ENCODE results near the gene HAPLN1.

HAPLN1 gene

GRCh38 chr5:83715236-83716065 lies 5.2 kb downstream of the HAPLN1 start:
- no peak overlapping the region for H3K4me3 ChIP-seq (ENCODE audit: low read length, poor library complexity, severe bottlenecking)
- no peaks in the 10 kb centered on the region for H4K20me1 ChIP-seq (ENCODE audit: insufficient read depth, low read length, poor library complexity, severe bottlenecking)
- TF ChIP-seq CTCF (conservative IDR thresholded peaks at IDR 0.05; ENCODE audit: low read length) (no peak), EZH2phosphoT487 (IDR thresholded peaks at IDR 0.05; ENCODE audit: borderline replicate concordance) (no peak)
- no peaks in the 10 kb centered on the region for H3F3A ChIP-seq (ENCODE audit: low read depth)
- no peaks in the 10 kb centered on the region for H3K9me3 ChIP-seq (ENCODE audit: insufficient read depth, low read depth, low read length)
- H3K9me2 ChIP-seq (replicated peaks; ENCODE audit: low read depth, low read length): no peaks in the 10 kb centered on the region
- no peaks in the 10 kb centered on the region for H3K4me1 ChIP-seq (ENCODE audit: insufficient read depth, low read length, poor library complexity, severe bottlenecking)
- no peak overlapping the region for H3K4me2 ChIP-seq (ENCODE audit: low read depth, low read length, poor library complexity, severe bottlenecking)
- H3K79me2 ChIP-seq (ENCODE audit: insufficient read depth, low read length): no peaks in the 10 kb centered on the region
- no peaks in the 10 kb centered on the region for H3K27me3 ChIP-seq (ENCODE audit: insufficient read depth, low read length, poor library complexity, severe bottlenecking)
- no peak overlapping the region for H2AFZ ChIP-seq (ENCODE audit: low read length)
- no peaks in the 10 kb centered on the region for H3K36me3 ChIP-seq (ENCODE audit: insufficient read depth, low read length)
- H3K9ac ChIP-seq (ENCODE audit: low read depth, low read length, poor library complexity, severe bottlenecking): no peak overlapping the region

GRCh38 chr5:83714810-83715209 lies 5.8 kb downstream of the HAPLN1 start:
- H3K4me1 ChIP-seq (ENCODE audit: insufficient read depth, low read length, poor library complexity, severe bottlenecking): no peaks in the 10 kb centered on the region
- no peaks in the 10 kb centered on the region for H3F3A ChIP-seq (ENCODE audit: low read depth)
- H3K27me3 ChIP-seq (ENCODE audit: insufficient read depth, low read length, poor library complexity, severe bottlenecking): no peaks in the 10 kb centered on the region
- H4K20me1 ChIP-seq (ENCODE audit: insufficient read depth, low read length, poor library complexity, severe bottlenecking): no peaks in the 10 kb centered on the region
- H3K9me2 ChIP-seq (replicated peaks; ENCODE audit: low read depth, low read length): no peaks in the 10 kb centered on the region
- H2AFZ ChIP-seq (ENCODE audit: low read length): no peak overlapping the region
- H3K4me2 ChIP-seq (ENCODE audit: low read depth, low read length, poor library complexity, severe bottlenecking): no peak overlapping the region
- no peaks in the 10 kb centered on the region for H3K36me3 ChIP-seq (ENCODE audit: insufficient read depth, low read length)
- no peak overlapping the region for H3K9ac ChIP-seq (ENCODE audit: low read depth, low read length, poor library complexity, severe bottlenecking)
- H3K79me2 ChIP-seq (ENCODE audit: insufficient read depth, low read length): no peaks in the 10 kb centered on the region
- no peak for TF ChIP-seq EZH2phosphoT487 (IDR thresholded peaks at IDR 0.05; ENCODE audit: borderline replicate concordance)
- TF ChIP-seq CTCF (conservative IDR thresholded peaks at IDR 0.05; ENCODE audit: low read length): no peak
- no peaks in the 10 kb centered on the region for H3K9me3 ChIP-seq (ENCODE audit: insufficient read depth, low read depth, low read length)
- H3K4me3 ChIP-seq (ENCODE audit: low read length, poor library complexity, severe bottlenecking): no peak overlapping the region

GRCh38 chr5:83711982-83712601 lies 8.6 kb downstream of the HAPLN1 start:
- no peaks in the 10 kb centered on the region for H3K9me3 ChIP-seq (ENCODE audit: insufficient read depth, low read depth, low read length)
- no peaks in the 10 kb centered on the region for H3K4me1 ChIP-seq (ENCODE audit: insufficient read depth, low read length, poor library complexity, severe bottlenecking)
- no peak overlapping the region for H3K4me3 ChIP-seq (ENCODE audit: low read length, poor library complexity, severe bottlenecking)
- H3K36me3 ChIP-seq (ENCODE audit: insufficient read depth, low read length): no peaks in the 10 kb centered on the region
- H4K20me1 ChIP-seq (ENCODE audit: insufficient read depth, low read length, poor library complexity, severe bottlenecking): no peaks in the 10 kb centered on the region
- H3K9me2 ChIP-seq (replicated peaks; ENCODE audit: low read depth, low read length): no peaks in the 10 kb centered on the region
- no peak overlapping the region for H3K9ac ChIP-seq (ENCODE audit: low read depth, low read length, poor library complexity, severe bottlenecking)
- no peaks in the 10 kb centered on the region for H3K79me2 ChIP-seq (ENCODE audit: insufficient read depth, low read length)
- H3K27me3 ChIP-seq (ENCODE audit: insufficient read depth, low read length, poor library complexity, severe bottlenecking): no peaks in the 10 kb centered on the region
- H3F3A ChIP-seq (ENCODE audit: low read depth): no peaks in the 10 kb centered on the region
- TF ChIP-seq EZH2phosphoT487 (IDR thresholded peaks at IDR 0.05; ENCODE audit: borderline replicate concordance): no peak
- peak; percentile 79 for TF ChIP-seq CTCF (conservative IDR thresholded peaks at IDR 0.05; ENCODE audit: low read length)
- H3K4me2 ChIP-seq (ENCODE audit: low read depth, low read length, poor library complexity, severe bottlenecking): no peak overlapping the region
- no peak overlapping the region for H2AFZ ChIP-seq (ENCODE audit: low read length)

Data from Loucy (cell line).